ENCODE measurements around the gene PPFIA4. TPM values are rescaled to one million over a fixed set of nuclear protein-coding genes. Genes with fewer than 3 reads are reported as not detected.

Gene PPFIA4
- total RNA-seq, 2 experiments from 2014 or later, result 0.93 to 0.98 TPM

GRCh38 chr1:203089651-203090045, 63.4 kb downstream of the PPFIA4 start:
- peaks cover 5 to 9% of the 10 kb centered on the region in 2 experiments for H3K27me3 ChIP-seq (ENCODE audit: control insufficient read depth in 1 of 2, insufficient read depth in 2 of 2, low read length in 2 of 2)
- no peaks in the 10 kb centered on the region for H3K4me1 ChIP-seq (ENCODE audit: insufficient read depth, low read length)
- H3K27ac Mint-ChIP-seq, result no peak overlapping the region
- DNase-seq (no peak), ATAC-seq (ENCODE audit: poor library complexity) (no peak)
- POLR2A ChIA-PET, result no interaction called here
- TF ChIP-seq CTCF (IDR thresholded peaks at IDR 0.05), result no peak
- peaks cover 37% of the 10 kb centered on the region for H3K27me3 Mint-ChIP-seq
- H3K4me1 Mint-ChIP-seq (ENCODE audit: low read depth), result no peaks in the 10 kb centered on the region
- H3K36me3 ChIP-seq (ENCODE audit: insufficient read depth, low read length), result no peaks in the 10 kb centered on the region
- no peaks in the 10 kb centered on the region for H3K36me3 Mint-ChIP-seq (ENCODE audit: low read depth)
- peaks cover 0 to 6% of the 10 kb centered on the region in 2 experiments for H3K9me3 ChIP-seq (ENCODE audit: control insufficient read depth in 1 of 2, insufficient read depth in 1 of 2, low read length in 2 of 2)
- H3K4me3 Mint-ChIP-seq, result no peak overlapping the region
- CTCF ChIA-PET, result no interaction called here
- no peak overlapping the region for H3K4me3 ChIP-seq (ENCODE audit: low read length)
- no peak overlapping the region for H3K27ac ChIP-seq (ENCODE audit: low read depth in 1 of 2, low read length in 2 of 2)
- H3K9me3 Mint-ChIP-seq, result peaks cover 2% of the 10 kb centered on the region
- intact Hi-C loops (cut with DNase I, micrococcal nuclease), result no loop called here

GRCh38 chr1:203090421-203091198, 64.3 kb downstream of the PPFIA4 start:
- POLR2A ChIA-PET, result no interaction called here
- Mint-ChIP-seq H3K4me3 (no peak overlapping the region), H3K9me3 (peaks cover 11% of the 10 kb centered on the region), H3K27ac (no peak overlapping the region), H3K27me3 (peaks cover 39% of the 10 kb centered on the region), H3K4me1 (ENCODE audit: low read depth) (no peaks in the 10 kb centered on the region), H3K36me3 (ENCODE audit: low read depth) (no peaks in the 10 kb centered on the region)
- ATAC-seq (ENCODE audit: poor library complexity) (no peak), DNase-seq (no peak)
- intact Hi-C loops (cut with DNase I, micrococcal nuclease), result no loop called here
- CTCF ChIA-PET, result no interaction called here
- peaks cover 5 to 9% of the 10 kb centered on the region in 2 experiments for H3K27me3 ChIP-seq (ENCODE audit: control insufficient read depth in 1 of 2, insufficient read depth in 2 of 2, low read length in 2 of 2)
- H3K4me3 ChIP-seq (ENCODE audit: low read length), result no peak overlapping the region
- TF ChIP-seq CTCF (IDR thresholded peaks at IDR 0.05), result no peak
- no peaks in the 10 kb centered on the region for H3K36me3 ChIP-seq (ENCODE audit: insufficient read depth, low read length)
- H3K4me1 ChIP-seq (ENCODE audit: insufficient read depth, low read length), result no peaks in the 10 kb centered on the region
- peaks cover 0 to 11% of the 10 kb centered on the region in 2 experiments for H3K9me3 ChIP-seq (ENCODE audit: control insufficient read depth in 1 of 2, insufficient read depth in 1 of 2, low read length in 2 of 2)
- H3K27ac ChIP-seq (ENCODE audit: low read depth in 1 of 2, low read length in 2 of 2), result no peak overlapping the region

- Histone ChIP-seq H3K27me3 (ENCODE audit: control insufficient read depth in 1 of 2, insufficient read depth in 2 of 2, low read length in 2 of 2) (peaks cover 5 to 9% of the 10 kb centered on the region in 2 experiments), H3K36me3 (ENCODE audit: insufficient read depth, low read length) (no peaks in the 10 kb centered on the region), H3K9me3 (ENCODE audit: control insufficient read depth in 1 of 2, insufficient read depth in 1 of 2, low read length in 2 of 2) (peaks cover 0 to 11% of the 10 kb centered on the region in 2 experiments), H3K4me1 (ENCODE audit: insufficient read depth, low read length) (no peaks in the 10 kb centered on the region), H3K4me3 (ENCODE audit: low read length) (no peak overlapping the region), H3K27ac (ENCODE audit: low read depth in 1 of 2, low read length in 2 of 2) (no peak overlapping the region)
- ChIA-PET CTCF (no interaction called here), POLR2A (no interaction called here)
- Mint-ChIP-seq H3K36me3 (ENCODE audit: low read depth) (no peaks in the 10 kb centered on the region), H3K27me3 (peaks cover 43% of the 10 kb centered on the region), H3K4me3 (no peak overlapping the region), H3K4me1 (ENCODE audit: low read depth) (no peaks in the 10 kb centered on the region), H3K27ac (no peak overlapping the region), H3K9me3 (peaks cover 15% of the 10 kb centered on the region)
- intact Hi-C loops (cut with DNase I, micrococcal nuclease), result no loop called here
- TF ChIP-seq CTCF (IDR thresholded peaks at IDR 0.05), result no peak
- ATAC-seq (ENCODE audit: poor library complexity) (no peak), DNase-seq (no peak)
Observed at GRCh38 chr1:203091199-203091477, 64.8 kb downstream of the PPFIA4 start.
